Fibroblast of lung (primary cell): ENCODE data around the gene SUMO1.

Source experiments
- CTCF ChIP-seq, 2 donors: IDR thresholded peaks in 1 of 2; conservative IDR thresholded peaks in 1 of 2; 1 replicate in 1 of 2; 2 replicates in 1 of 2; pipeline ENCODE4 v1.5.1; 2011 to 2012; ENCODE audit warnings: low read length in 2 of 2, control low read depth in 1 of 2, inconsistent platforms in 1 of 2, low read depth in 1 of 2, mild to moderate bottlenecking in 1 of 2
- EZH2 ChIP-seq: IDR thresholded peaks from 2 replicates; pipeline ENCODE4 v1.5.1; 2012; ENCODE audit warnings: low read length, control low read depth, mild to moderate bottlenecking; ENCODE audit errors: missing control alignments

- TF ChIP-seq CTCF (conservative IDR thresholded peaks at IDR 0.05 in 1 of 2, IDR thresholded peaks at IDR 0.05 in 1 of 2; ENCODE audit: low read depth in 1 of 2, low read length in 2 of 2) = no peak
- no peak for TF ChIP-seq EZH2
Observed at GRCh38 chr2:202157211-202157990, 81.0 kb downstream of the SUMO1 start.
